Bone marrow (tissue), 2 donors: ENCODE measurements around the gene NQO1.
"Not testable (repeated sequence)": the region's sequence is repeated elsewhere in the genome, so short reads cannot be mapped to it uniquely, and the experiment has no call there.

ENCODE experiments used
- DNase-seq, 2 donors: peaks; one replicate each; lab custom pipeline; 2025; lab: John Stamatoyannopoulos, UW

The NQO1 gene

DNA sequence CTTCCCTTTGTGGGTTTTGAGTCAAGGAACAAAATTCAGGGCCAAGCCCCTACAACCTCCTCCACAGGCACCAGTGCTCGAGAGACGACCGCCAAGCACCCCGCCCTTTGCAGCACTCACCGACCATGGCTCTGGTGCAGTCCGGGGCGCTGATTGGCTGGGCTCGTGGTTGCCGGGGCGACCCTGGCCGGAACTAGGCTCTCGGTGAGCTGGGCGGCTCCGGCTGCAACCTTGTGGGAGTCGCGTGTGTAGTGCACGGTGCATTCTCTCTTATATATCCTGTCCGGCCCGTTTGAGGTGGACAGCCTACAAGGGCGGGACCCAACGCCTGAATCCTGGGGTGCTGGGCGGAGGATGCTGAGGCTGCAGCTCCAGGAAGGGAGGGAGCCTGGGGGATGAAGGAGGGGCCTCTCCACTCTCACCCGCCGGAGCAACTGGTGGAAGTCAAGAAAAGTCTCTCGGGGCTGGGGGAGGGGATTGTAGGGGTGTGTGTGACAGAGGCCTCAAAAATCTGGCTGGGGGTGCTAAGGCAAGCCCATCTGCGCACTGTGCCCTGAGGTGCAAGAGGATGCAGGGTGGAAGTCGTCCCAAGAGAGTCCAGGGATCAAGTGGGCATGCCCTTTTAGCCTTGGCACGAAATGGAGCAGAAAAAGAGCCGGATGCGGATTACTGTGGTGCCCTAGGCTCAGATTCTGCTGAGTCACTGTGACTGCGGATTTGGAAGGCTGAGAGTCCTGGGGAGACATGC, at the start of gene NQO1:
NQO1 (minus strand) TSS at position 248 of the 748 bp plus-strand sequence; CDS start at position 127, 121 bp downstream.
- peak; percentile 77 to 83 for DNase-seq

GRCh38 chr16:69775563-69775962, 49.2 kb upstream of the NQO1 start:
- no peak for DNase-seq

DNA sequence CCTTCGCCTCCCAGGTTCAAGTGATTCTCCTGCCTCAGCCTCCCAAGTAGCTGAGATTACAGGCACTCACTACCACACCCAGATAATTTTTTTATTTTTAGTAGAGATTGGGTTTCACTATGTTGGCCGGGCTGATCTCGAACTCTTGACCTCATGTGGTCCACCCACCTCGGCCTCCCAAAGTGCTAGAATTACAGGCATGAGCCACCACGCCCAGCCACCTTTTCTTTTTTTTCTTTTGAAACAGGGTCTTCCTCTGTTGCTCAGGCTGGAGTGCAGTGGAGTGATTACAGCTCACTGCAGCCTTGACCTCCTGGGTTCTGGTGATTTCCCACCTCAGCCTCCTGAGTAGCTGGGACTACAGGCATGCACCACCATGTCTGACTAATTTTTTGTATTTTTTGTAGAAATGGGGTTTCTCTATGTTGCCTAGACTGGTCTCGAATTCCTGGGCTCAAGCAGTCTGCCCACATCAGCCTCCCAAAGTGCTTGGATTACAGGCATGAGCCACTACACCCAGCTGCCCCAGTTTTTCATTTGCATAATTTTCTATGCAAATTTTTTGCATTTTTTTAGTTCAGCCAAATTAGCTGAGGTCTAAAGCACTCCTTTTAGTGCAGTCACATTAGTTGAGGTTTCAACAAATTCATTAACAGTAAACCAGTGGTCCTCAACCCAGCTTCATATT, 47.0 kb upstream of the NQO1 start:
- DNase-seq, result no peak

GRCh38 chr16:69771651-69771967, 45.2 kb upstream of the NQO1 start:
- DNase-seq, result no peak

GRCh38 chr16:69769404-69769803, 43.0 kb upstream of the NQO1 start:
- no peak for DNase-seq

GRCh38 chr16:69768666-69769065, 42.3 kb upstream of the NQO1 start:
- DNase-seq, result no peak

- DNase-seq, result no peak
These were observed 41.3 kb upstream of the NQO1 start for GRCh38 chr16:69767459-69768229.

- no peak for DNase-seq
These were observed 37.2 kb upstream of the NQO1 start for GRCh38 chr16:69763599-69763942.

DNA sequence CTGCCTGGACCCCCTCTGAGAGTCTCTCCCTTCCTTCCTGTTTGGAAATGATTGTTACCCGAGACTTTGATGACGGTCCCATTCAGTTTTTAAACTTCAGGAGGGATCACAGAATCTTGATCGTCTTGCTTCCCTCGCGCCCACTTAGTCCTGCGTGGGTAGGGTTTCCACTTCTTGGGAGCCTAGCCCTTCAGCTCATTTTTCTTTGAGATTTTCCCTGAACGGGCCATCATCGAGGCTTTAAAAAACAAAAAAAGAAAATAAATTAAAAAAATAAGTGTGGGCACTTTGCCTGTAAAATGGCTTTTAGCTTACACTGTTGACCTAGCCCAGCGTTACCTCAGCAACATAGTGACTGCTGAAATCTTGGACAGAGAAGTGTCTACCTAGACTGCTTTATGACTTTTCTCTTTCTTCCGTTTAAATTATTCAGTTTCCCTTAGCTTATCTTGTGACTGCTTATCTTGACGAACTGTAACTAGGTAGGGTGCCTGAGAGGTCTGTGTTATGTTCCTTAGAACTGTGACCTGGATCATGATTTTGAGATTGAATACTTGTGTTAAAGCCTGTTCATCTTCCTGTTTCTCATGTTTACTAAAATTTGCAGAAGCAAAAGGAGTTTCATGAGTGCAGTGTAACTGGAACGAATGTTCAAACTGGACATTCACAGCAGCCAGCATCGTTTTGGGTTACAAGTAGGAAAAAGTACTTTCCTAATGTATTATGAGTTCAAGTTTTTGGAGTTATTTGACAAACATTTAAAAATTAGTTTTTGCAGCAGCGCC, 36.6 kb upstream of the NQO1 start:
- peak in 1 of 2 donors; percentile 23 for DNase-seq

GRCh38 chr16:69761983-69762813, 35.8 kb upstream of the NQO1 start, which contains the start of gene WWP2:
WWP2 (plus strand) TSS chr16:69762332; CDS start chr16:69787011, 24,679 bp downstream.
- peak; percentile 51 to 84 for DNase-seq

GRCh38 chr16:69757375-69757774, 31.0 kb upstream of the NQO1 start:
- not testable (repeated sequence) for DNase-seq

- DNase-seq, result no peak
These were observed 30.3 kb upstream of the NQO1 start for GRCh38 chr16:69756705-69757104.

GRCh38 chr16:69754469-69755310, 28.3 kb upstream of the NQO1 start, which contains the start of gene NOB1:
NOB1 (minus strand) TSS chr16:69754926; CDS start chr16:69754910, 16 bp downstream.
- peak; percentile 76 to 90 for DNase-seq

- DNase-seq, result no peak
These were observed 27.7 kb upstream of the NQO1 start for GRCh38 chr16:69754143-69754468.

DNA sequence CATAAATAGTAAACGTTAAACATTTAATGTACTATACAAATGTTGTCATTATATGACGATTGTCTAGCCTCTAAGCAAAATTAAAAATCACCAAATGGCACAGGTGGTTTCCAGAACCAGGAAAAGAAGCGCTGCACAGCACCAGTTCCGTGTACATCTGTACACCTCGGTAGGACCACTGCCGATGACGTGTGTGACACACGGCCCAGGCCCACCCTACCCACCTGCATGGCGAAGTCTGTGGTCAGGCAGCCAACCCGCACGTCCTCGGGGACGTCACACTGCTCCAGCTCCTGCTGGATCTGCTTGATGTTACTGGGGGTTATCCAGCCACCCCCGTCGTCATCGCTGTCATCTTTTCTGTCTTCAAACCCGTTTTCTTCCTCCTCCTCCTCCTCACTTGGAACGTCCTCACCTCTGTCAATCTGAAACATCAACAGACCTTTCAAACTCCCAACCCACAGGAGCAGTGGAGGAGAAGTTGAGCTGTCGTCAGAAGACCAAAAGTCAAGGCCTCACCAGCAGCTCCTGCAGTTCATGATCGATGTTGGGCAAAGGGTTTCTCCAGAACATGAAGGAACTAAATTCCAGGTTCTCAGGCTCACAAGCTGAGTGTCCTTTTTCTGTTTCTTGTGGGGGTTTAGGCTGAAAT, 22.5 kb upstream of the NQO1 start:
- no peak for DNase-seq

- no peak for DNase-seq
These were observed 20.8 kb upstream of the NQO1 start for GRCh38 chr16:69747115-69747514.

- no peak for DNase-seq
These were observed 19.6 kb upstream of the NQO1 start for GRCh38 chr16:69745959-69746358.

DNA sequence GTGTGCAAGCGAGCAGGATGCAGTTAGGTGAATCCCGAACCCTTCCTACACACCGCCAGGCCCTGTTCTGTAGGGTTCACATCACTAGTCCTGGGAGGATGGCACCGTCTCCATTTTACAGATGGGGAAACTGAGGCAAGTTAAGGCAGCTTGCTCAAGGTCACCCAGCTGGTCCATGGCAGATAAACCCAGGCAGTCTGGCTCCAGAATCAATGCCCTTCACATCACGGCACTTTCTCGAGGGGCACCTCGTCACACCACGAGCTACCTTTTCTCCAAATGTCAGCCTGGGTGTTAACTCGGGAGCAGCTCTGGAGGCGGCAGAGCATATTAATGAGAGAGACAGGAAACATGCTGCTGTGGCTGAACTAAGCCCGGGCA, 18.9 kb upstream of the NQO1 start:
- DNase-seq, result no peak

- no peak for DNase-seq
These were observed 18.2 kb upstream of the NQO1 start for GRCh38 chr16:69744363-69745231.
